ENCODE data around the gene IP6K3.

Gene IP6K3

GRCh38 chr6:33702345-33702977 is 44.2 kb downstream of the IP6K3 start:
- no peak for DNase-seq

DNA sequence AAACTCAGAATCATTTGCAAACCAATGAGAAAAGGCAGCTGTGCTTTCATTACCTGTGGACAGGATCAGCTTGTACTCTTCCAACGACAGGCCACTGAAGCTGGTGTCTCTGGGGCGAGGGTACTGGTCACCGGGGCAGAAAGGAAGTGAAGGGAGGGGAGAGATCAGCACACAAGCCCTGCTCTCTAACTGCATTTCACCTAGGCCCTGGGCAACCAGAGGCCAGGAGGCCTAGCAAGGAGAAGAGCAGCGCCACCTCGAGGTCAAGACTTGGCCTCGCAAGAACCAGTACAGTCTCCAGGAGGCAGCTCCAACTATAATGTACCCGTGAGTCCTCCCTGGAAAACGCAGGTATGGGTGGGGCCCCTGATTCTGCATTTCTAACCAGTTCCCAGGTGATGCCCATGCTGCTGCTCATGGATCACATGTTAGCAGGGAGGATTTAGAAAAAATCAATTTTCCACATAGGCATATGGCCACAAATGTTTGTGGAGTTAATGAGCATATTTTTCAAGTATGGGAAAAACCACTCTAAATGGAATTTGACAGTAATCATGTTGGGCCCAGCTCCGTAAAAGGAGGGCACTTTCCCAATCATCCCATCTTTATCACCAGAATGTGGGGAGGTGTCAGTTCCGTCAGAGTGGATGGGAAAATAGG is 46.2 kb downstream of the IP6K3 start:
- no peak for DNase-seq

DNA sequence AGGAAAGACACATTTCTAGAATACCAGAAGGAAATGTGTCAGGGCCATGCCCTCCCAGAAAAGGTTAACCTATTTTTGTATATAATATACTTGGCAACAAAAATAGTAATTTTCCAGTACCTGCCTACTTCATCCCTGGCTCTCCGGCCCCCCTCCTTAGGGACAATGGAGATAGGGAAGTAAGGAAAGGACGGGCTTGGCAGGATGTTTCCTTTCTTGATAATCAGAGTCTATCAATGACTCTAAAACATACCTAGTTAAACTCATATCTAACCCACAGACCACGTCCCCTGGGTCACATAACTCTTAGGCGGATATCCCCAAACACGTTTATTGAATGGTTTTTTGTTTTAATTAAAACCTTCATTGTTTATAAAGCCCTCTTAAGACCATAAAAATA is 47.0 kb downstream of the IP6K3 start:
- no peak for DNase-seq

DNA sequence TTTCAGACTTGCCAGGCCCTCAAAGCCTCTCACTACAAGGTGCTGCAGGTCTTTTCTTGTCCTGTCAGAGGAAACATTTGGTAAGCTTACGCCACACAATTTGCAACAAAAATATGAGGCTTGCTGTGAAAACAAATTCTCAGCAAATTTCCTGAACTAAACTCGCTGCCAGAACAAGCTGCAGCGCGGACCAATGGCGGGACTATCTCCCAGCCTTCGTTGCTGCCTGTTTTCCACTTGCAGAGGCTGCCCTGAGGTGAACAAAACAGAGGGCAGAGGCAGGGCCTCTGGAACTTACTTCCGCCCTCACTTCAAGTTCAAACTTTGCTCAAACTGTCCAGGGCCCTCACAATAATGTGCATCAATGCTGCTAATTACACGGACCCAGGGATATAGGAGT is 47.6 kb downstream of the IP6K3 start:
- no peak for DNase-seq

DNA sequence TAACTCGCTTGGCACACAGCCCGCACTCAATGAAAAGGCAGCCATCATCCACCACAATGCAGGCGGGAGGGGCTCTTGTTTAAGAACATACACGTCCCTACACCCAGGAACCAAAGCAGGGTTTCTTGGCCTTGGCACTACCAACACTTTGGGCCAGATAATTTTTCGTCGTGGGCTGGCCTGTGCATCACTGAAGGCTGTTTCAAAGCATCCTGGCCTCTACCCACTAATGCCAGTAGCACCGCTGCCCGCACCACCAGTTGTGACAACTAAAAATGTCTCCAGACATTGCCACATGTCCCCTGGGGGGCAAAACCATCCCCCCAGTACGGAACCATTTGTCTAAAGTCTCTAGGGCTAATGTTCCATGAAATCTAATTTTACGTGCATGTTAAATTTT is 48.2 kb downstream of the IP6K3 start:
- no peak for DNase-seq

DNA sequence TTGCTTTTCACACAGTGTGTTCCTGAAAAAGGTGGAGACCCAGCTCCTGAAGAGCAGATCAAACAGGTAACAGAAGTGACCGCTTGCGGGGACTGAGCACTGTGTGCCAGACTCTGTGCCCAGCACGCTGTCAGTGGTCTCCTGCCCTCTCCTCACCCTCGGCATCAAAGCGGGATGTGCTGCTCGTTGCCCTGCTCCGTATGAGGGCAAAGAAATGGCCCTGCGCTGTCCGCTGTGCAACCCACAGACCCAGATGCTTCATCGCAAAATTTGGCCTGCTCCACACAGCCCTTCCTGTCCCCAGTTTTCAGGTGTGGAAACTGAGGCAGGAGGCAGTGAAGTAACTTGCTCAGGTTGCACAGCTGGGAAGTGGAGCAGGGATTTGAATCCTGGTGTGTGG is 48.9 kb downstream of the IP6K3 start:
- no peak for DNase-seq

DNA sequence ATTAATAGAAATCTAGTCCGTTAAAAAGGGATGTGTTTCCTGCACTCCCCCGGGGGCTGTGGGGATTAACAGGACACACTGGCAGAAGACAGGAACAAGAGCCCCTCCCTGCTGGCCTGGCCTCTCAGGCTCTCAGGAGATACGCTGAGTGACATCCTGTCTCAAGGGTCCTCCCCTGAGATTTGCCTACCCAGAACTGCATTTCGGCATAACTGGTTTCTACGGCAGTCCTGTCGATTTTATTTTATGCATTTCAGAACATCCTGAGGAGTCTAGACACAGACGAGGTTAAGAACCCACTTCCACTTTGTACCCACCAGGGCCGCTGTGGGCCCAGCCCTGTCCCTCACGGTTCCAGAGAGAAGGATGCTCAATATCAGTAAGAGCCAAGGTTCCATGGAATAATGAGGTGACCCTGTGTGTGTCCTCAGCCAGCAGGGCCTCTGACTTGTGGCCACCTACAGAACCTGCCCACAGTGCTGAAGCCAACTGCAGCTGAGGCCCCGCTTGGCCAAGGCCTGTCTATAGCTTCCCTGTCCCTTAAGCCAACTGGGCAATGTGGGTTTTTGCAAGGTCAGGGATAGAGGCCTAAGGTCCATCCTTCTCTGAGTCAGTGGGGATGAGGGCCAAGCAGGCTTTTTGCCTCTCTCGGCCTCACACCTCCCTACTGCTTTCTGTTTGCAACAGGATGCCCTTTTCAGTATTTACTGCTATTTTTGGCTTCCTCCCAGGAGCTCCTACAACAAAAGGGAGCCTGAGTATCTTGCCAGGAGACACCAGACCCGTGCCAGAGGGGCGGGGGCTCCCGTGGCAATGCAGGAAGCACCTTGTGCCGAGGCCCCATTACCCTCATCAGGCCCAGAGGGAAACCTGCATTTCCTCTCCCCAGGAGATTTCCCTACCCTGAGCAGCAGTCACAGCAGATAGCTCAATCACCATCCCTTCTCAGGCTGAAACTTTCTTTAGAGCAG is 49.9 kb downstream of the IP6K3 start:
- DNase-seq: no peak

GRCh38 chr6:33696076-33696475 is 50.6 kb downstream of the IP6K3 start:
- DNase-seq: no peak

- DNase-seq: no peak
Measured at GRCh38 chr6:33695451-33695887, 51.2 kb downstream of the IP6K3 start.

GRCh38 chr6:33694977-33695376 is 51.7 kb downstream of the IP6K3 start:
- DNase-seq: no peak

GRCh38 chr6:33694401-33694931 is 52.2 kb downstream of the IP6K3 start:
- no peak for DNase-seq

- DNase-seq: no peak
Measured at GRCh38 chr6:33693186-33694105, 53.3 kb downstream of the IP6K3 start.

DNA sequence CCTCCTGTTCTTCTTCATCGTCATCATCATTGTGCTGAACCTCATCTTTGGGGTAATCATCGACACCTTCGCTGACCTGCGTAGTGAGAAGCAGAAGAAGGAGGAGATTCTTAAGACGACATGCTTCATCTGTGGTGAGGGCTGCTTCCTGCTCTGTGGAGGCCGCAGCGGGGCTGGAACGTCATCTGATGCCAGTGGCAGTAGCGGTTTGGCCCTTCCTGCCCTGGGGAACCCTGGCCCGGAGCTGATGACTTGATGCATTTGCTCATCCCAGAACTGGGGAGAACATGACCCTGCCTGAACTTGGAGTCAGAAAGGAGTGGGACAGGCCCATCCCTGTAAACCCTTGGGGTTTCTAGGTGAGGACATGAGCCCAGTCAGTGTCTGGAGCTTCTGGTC is 53.9 kb downstream of the IP6K3 start:
- DNase-seq: no peak

DNA sequence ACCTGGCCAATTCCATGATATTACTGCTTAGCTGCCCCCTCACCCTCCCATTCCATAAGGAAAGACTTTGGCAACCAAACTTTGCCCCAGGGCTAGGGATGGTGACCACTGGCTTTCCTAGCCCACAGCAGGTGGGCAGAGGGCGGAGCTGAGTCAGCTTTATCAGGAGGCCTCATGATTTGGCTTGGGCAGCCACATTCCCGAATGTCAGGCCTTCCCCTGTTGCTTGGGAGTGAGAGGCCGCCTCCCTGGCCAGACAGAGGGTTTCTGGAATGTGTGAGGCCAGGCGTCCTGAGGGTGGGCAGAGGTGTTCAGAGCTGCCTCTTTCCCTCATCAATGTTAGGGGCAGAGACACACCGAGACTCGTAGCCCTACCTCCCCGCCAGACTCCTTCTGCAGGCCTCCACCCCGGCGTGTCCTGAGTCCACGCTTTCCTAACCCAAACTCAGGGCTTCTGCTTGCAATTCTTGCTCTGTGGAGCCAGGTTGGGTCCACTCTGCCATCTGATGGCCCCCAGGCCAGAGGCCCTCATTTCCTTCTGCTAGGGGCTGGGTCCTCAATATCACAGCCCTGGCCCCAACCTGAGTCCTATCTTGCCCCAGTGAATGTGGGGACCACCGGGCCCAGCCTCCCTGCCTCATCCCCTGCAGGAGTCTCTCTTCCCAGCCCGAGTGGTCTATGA is 54.5 kb downstream of the IP6K3 start:
- no peak for DNase-seq

DNA sequence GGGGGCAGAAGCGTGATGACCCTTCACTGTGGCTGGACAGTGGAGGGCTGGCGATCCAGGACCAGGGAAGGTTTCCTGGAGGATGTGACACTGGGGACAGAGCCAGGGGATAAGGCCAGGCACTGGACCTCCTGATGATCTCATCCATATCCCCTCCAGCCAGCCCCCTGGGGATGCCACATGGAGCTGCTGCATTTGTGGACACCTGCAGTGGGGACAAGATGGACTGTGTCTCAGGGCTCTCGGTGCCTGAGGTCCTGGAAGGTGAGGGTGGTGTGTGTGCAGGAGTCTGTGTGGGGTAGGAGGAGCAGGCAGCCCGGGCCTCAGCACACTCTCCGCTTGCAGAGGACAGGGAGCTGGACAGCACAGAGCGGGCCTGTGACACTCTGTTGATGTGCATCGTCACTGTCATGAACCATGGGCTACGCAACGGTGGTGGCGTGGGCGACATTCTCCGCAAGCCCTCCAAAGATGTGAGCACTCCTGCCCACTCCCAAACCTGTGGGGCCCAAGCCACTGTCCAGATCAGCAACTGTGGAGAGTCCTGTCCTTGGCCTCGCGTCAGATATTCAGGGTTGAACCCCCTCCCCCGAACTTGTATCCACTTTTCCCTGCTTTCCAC is 55.1 kb downstream of the IP6K3 start:
- no peak for DNase-seq

DNA sequence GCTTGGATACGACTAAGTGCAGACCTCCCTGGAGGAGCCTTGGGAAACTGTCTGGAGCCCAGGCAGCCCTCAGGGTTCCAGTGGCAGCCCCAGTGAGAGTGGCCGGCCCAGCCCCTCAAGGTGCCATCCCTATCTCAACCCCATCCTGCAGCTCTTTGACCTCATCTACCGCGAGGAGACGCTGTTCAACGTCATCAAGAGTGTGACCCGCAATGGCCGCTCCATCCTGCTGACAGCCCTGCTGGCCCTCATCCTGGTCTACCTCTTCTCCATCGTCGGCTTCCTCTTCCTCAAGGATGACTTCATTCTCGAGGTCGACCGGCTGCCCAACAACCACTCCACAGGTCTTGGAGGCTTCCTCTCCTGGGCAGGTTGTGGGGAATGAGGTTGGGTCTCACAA is 55.9 kb downstream of the IP6K3 start:
- DNase-seq: no peak

DNA sequence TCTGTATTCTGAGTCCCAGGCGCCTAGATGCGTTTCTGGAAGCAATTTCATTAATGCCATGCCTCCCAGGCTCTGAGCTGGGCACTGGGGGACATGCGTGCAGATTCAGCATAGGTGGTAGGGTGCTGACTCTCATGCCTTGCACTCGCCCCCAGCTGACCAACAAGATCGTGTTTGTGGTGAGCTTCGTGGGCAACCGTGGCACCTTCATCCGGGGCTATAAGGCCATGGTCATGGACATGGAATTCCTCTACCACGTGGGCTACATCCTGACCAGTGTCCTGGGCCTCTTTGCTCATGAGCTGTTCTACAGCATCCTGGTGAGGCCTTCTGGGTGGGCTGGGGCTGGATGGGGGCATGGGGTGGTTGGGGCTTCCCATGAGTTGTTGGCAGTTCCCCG is 56.8 kb downstream of the IP6K3 start:
- no peak for DNase-seq

GRCh38 chr6:33689148-33689494 is 57.6 kb downstream of the IP6K3 start:
- no peak for DNase-seq

GRCh38 chr6:33688451-33689147 is 58.1 kb downstream of the IP6K3 start:
- no peak for DNase-seq

DNA sequence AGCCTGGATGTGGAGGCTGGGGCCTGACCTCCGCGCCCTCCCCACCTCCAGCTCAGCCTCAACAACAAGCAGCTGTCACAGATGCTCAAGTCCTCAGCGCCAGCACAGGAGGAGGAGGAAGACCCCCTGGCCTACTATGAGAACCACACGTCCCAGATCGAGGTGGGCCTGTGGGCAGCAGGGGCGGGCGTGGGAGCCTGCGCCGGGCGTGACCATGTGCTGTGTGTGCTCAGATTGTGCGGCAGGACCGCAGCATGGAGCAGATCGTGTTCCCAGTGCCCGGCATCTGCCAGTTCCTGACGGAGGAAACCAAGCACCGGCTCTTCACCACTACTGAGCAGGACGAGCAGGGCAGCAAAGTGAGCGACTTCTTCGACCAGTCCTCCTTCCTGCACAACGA is 58.7 kb downstream of the IP6K3 start:
- no peak for DNase-seq
